HepG2 (cell line): Measurements from ENCODE around the gene ATG9A. TPM values are rescaled to one million over a fixed set of nuclear protein-coding genes. Genes with fewer than 3 reads are reported as not detected.

Source experiments
- FOXO1 ChIP-seq: sonication (generic); formaldehyde crosslinking; IDR thresholded peaks from 2 replicates; pipeline ENCODE4 v1.4.0; 2020; ENCODE audit warnings: missing genetic modification reagents
- NFKB2 ChIP-seq: sonication (generic); formaldehyde crosslinking; IDR thresholded peaks from 2 replicates; pipeline ENCODE4 v1.4.0; 2020; ENCODE audit warnings: missing genetic modification reagents, borderline replicate concordance
- PAX8 ChIP-seq: sonication (generic); formaldehyde crosslinking; IDR thresholded peaks from 2 replicates; pipeline ENCODE4 v1.8.0; 2022; ENCODE audit warnings: mild to moderate bottlenecking, missing genetic modification reagents, borderline replicate concordance
- ZBTB4 ChIP-seq: sonication (generic); formaldehyde crosslinking; IDR thresholded peaks from 2 replicates; pipeline ENCODE4 v1.4.0; 2020; ENCODE audit warnings: missing genetic modification reagents, mild to moderate bottlenecking, borderline replicate concordance
- ZNF207 ChIP-seq: fragments of 450-650 bp; IDR thresholded peaks from 2 replicates; pipeline ENCODE4 v1.6.1; 2016; ENCODE audit warnings: antibody characterized with exemption, borderline replicate concordance
- ZNF407 ChIP-seq: sonication (generic); formaldehyde crosslinking; IDR thresholded peaks from one replicate; pipeline ENCODE4 v1.5.1; 2020; ENCODE audit warnings: mild to moderate bottlenecking, missing genetic modification reagents; ENCODE audit errors: not compliant biosample characterization
- ZNF605 ChIP-seq: sonication (generic); formaldehyde crosslinking; IDR thresholded peaks from 2 replicates; pipeline ENCODE4 v1.8.0; 2022; ENCODE audit warnings: mild to moderate bottlenecking, missing genetic modification reagents
- ZNF614 ChIP-seq: IDR thresholded peaks from 2 replicates; pipeline ENCODE4 v1.6.1; 2018; ENCODE audit warnings: missing biosample characterization, missing genetic modification reagents, inconsistent platforms, borderline replicate concordance
- polyA plus RNA-seq, 8 experiments: library from polyadenylated mRNA; depleted of rRNA in 3 of 8; stranded (reverse) in 7 of 8; unstranded in 1 of 8; fragments of >200 nt; fragmentation: Illumina TruSeq in 4 of 8; extraction: Trizol in 4 of 8; gene quantifications; 2 replicates each; pipeline versions ENCODE4 v1.2.1 to v1.2.3, GENCODE V29; 2011 to 2016; ENCODE audit warnings: low read depth in 4 of 8, missing spikeins in 1 of 8, mixed read lengths in 1 of 8; ENCODE audit not compliant: insufficient read depth in 1 of 8
- total RNA-seq, 5 experiments: library from RNA; depleted of rRNA; stranded (reverse); fragments of >200 nt; fragmentation: Illumina TruSeq; extraction: Trizol; gene quantifications; 2 replicates each; pipeline ENCODE4 v1.2.3, GENCODE V29; 2016; ENCODE audit warnings: low read depth in 1 of 5

The ATG9A gene
- total and polyA plus RNA-seq, 2 of the 13 experiments (the other 11 are each of a cell fraction or from before 2014, with no cell fraction given) = 35.0 to 131 TPM

GRCh38 chr2:219207134-219207883, 22.1 kb downstream of the ATG9A start (continued):
- TF ChIP-seq ZNF407 (no peak), NFKB2 (CRISPR knock-in tag) (peak; percentile 84; the same call in 1 of the 2 replicates), ZNF614 (CRISPR knock-in tag) (0 out of 2 replicates have a peak, but pooled peaks have one; percentile 4), PAX8 (CRISPR knock-in tag) (no peak), FOXO1 (CRISPR knock-in tag) (0 out of 2 replicates have a peak, but pooled peaks have one; percentile 42), ZNF207 (no peak), ZBTB4 (peak; percentile 24; the same call in 1 of the 2 replicates), ZNF605 (0 out of 2 replicates have a peak, but pooled peaks have one; percentile 84)
